Fibroblast of skin of right quadriceps (primary cell): ENCODE results near the gene DECR2.
A peak's percentile ranks its signal among the peaks of the same experiment; 100 is the strongest.
"Not testable (repeated sequence)": the region's sequence is repeated elsewhere in the genome, so short reads cannot be mapped to it uniquely, and the experiment has no call there.

Experiments used
- DNase-seq: peaks from one replicate; pipeline ENCODE4 v3.0.0-alpha.2; 2013

Gene DECR2

DNA sequence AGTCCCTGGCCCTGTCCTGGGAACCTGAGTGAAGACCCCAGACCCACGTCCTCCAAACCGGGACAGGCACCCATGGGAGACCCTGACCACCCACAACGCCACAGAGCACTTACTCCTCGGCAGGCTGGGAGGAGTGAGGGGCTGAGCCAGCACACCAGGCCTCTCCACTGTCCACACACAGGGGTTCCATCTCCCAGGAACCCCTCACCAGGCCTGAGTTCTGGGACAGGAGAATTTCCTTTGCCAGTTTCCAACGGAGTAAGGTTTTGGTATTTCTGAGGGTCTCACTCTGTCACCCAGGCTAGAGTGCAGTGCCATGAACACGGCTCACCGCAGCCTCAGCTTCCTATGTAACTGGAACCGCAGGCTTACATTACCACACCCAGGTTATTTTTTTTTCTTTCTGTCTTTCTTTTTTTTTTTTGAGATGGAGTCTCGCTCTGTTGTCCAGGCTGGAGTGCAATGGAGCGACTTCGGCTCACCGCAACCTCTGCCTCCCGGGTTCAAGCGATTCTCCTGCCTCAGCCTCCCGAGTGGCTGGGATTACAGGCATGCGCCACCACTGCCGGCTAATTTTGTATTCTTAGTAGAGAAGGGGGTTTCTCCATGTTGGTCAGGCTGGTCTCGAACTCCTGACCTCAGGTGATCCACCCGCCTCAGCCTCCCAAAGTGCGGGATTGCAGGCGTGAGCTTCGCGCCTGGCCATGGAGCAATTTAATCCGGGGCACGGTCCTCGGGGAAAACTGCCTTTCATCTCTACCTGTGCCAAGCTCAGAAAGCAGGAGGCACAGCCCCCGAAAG lies 21.5 kb upstream of the DECR2 start:
- DNase-seq: no peak

DNA sequence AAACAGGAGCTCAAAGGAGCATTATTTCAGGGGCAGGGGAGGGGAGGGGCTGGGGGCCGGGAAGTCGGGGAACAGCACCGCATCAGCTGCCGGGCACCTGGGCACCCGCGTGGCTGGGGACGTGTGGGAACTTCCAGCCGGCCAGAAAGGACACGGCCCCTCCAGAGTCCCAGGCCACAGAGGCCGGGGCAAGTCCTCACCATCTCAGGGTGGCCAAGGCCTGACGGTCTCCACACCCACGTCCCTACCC lies 21.0 kb upstream of the DECR2 start:
- no peak for DNase-seq

- DNase-seq: no peak
Observed at GRCh38 chr16:381012-381788, 20.5 kb upstream of the DECR2 start.

- DNase-seq: peak; percentile 54
Observed at GRCh38 chr16:381789-382717, 19.6 kb upstream of the DECR2 start, which contains the start of gene PGAP6. Gene PGAP6 (minus strand): TSS chr16:381978. CDS start chr16:381821, 157 bp downstream.

GRCh38 chr16:383326-384051 lies 18.2 kb upstream of the DECR2 start:
- DNase-seq: no peak

DNA sequence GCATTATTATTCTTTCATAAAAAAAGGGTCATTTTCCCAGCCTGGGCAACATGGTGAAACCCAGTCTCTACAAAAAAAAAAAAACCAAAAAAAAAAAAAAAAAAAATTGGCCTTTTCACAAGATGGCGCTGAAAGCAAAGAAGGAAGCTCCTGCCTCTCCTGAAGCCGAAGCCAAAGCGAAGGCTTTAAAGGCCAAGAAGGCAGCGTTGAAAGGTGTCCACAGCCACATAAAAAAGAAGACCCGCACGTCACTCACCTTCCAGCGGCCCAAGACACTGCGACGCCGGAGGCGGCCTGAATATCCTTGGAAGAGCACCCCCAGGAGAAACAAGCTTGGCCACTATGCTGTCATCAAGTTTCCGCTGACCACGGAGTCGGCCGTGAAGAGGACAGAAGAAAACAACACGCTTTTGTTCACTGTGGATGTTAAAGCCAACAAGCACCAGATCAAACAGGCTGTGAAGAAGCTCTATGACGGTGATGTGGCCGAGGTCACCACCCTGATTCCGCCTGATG lies 15.0 kb upstream of the DECR2 start:
- DNase-seq: no peak

DNA sequence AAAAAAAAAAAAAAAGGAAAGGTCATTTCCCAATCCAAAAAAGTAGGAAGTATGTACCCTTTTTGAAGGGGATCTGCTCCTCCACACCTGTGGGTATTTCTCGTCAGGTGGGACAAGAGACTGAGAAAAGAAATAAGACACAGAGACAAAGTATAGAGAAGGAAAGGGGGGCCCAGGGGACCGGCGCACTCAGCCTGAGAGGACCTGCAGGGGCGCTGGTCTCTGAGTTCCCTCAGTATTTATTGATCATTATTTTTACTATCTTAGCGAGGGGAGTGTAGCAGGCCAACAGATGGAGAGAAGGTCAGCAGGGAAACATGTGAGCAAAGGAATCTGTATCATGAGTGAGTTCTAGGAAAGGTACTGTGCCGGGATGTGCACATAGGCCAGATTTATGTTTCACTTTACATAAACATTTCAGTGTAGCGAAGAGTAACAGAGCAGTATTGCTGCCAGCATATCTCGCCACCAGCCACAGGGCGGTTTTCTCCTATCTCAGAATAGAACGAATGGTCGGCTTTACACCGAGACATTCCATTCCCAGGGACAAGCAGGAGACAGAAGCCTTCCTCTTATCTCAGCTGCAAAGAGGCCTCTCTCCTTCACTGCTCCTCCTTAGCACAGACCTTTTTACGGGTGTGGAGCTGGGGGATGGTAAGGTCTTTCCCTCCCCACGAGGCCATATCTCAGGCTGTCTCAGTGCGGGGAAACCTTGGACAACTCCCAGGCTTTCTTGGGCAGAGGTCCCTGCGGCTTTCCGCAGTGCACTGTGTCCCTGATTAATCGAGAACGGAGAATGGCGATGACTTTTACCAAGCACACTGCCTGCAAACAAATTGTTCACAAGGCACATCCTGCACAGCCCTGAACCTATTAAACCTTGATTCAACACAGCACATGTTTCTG lies 13.7 kb upstream of the DECR2 start:
- not testable (repeated sequence) for DNase-seq

GRCh38 chr16:389352-389751 lies 12.3 kb upstream of the DECR2 start:
- no peak for DNase-seq

GRCh38 chr16:391885-392335 lies 9.8 kb upstream of the DECR2 start:
- peak; percentile 75 for DNase-seq

- DNase-seq: no peak
Observed at GRCh38 chr16:392450-393030, 9.1 kb upstream of the DECR2 start.

DNA sequence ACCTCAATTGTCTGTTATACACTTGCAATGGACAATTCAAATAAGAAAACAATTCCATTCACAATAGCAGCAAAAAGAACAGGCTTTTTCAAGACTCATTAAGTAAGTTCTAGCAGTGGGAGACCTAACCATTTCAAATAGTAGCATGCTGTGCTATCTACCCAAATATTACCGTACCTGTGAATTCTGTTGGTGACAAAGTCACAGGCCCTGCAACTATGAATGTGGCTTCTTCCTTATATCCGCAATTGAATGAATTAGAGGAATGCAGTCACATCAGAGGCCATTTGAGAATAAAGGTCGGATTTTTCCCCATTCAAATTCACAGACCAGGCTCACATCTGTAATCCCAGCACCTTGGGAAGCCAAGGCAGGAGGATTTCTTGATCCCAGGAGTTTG lies 5.5 kb upstream of the DECR2 start:
- no peak for DNase-seq

DNA sequence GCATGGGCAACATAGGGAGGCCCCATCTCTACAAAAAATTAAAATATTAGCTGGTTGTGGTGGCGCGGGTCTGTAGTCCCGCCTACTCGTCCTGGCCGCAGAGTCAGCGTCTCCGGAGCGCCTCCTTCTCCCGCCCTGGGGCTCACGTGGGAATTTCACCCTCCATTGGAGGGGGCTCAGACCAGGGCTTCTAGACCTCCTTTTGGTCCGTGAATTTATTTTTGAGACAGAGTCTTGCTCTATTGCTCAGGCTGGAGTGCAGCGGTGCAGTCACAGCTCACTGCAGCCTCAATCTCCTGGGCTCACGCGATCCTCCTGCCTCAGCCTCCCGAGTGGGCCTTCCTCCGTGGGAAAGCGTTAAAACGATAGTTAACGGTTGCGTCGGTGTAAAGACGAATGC lies 5.1 kb upstream of the DECR2 start:
- peak; percentile 53 for DNase-seq

DNA sequence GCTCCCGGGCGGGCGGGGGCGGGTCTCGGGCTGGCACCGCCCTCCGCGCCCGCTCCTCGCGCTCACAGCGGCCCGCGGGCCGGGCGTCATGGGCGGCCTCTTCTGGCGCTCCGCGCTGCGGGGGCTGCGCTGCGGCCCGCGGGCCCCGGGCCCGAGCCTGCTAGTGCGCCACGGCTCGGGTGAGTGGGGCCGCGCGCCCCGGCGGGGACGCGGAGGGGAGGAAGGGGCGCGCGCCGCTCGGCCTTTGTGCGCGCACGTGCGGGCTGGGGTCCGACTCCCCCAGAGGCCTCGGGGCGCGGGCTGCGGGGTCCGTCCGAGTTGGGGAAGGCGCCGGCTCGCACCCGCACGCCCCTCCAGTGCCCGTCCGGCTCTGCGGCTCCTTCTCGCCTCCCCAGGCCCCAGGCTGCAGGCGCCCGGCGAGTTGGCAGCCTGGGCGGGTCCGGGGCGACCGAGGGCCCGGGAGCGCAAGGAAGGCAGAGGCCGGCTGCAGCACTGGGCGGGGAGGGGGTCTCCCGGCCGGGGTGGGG lies 4.5 kb upstream of the DECR2 start, which contains the start of gene NME4:
Gene NME4, plus strand, starts transcription at position 65 of the 527 bp plus-strand sequence. Its CDS starts 24 bp downstream, at position 89.
- peak; percentile 39 for DNase-seq

- peak; percentile 81 for DNase-seq
Observed at GRCh38 chr16:397736-398332, 3.9 kb upstream of the DECR2 start.

DNA sequence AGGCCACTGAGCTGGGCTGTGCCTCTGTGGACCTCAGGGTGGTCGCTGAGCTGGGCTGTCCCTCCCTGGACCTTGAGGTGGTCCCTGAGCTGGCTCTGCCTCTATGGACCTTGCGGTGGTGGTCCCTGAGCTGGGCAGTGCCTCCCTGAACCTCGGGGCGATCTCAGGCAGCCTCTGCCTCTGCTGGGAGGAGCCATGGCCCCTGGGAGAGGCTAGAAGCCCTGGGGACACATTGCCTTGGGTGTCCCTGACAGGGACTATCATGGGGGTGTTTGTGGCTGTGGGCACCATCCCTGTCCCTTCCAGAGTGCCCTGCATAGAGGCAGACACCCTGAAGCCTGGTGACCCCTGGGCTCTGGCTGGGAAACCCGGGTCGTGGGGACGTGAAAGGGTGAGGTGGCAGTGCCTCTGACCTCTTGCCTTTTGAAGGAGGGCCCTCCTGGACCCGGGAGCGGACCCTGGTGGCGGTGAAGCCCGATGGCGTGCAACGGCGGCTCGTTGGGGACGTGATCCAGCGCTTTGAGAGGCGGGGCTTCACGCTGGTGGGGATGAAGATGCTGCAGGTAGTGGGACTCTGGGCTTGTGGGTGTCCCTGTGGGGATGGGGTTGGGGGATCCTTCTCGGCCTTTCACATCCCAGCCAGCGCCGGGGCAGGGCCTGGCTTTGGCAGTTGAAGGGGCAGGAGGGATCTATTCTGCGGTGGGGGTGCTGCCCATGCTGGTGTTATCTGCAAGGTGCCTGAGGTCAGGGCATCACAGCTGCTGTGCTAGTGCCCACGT lies 2.9 kb upstream of the DECR2 start:
- no peak for DNase-seq

DNA sequence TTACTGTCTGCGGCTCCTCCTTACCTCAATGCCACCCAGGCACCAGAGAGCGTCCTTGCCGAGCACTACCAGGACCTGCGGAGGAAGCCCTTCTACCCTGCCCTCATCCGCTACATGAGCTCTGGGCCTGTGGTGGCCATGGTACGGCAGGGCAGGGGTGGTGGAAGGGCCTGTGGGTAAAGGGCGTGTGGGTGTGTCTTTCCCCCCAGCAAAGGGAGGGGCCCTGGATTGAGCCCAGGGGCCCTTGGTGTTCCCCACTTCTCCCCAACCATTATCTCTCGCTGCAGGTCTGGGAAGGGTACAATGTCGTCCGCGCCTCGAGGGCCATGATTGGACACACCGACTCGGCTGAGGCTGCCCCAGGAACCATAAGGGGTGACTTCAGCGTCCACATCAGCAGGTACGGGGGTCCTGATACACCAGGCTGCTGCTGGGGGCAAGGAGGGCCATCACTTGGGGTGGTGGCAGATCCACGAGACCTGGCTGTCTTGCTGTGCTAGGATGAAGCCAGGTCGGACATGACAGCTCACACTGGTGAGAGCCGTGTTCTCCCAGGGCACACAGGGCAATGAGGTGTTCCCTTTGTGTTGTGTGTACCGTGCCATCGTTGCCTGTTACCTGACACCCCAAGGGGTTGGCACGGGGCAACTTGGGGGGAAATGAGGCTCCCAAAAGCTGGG lies 2.2 kb upstream of the DECR2 start:
- DNase-seq: no peak

DNA sequence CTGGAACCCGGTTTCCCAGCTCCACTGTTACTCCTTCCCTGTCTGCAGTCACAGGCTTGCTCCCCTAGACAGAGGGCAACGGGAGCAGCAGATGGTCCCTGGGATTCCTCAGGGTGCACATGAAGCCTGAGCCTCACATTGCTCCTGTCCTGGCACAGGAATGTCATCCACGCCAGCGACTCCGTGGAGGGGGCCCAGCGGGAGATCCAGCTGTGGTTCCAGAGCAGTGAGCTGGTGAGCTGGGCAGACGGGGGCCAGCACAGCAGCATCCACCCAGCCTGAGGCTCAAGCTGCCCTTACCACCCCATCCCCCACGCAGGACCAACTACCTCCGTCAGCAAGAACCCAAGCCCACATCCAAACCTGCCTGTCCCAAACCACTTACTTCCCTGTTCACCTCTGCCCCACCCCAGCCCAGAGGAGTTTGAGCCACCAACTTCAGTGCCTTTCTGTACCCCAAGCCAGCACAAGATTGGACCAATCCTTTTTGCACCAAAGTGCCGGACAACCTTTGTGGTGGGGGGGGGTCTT lies 1.6 kb upstream of the DECR2 start:
- DNase-seq: no peak

- DNase-seq: no peak
Observed at GRCh38 chr16:404971-405486, 3.3 kb downstream of the DECR2 start.
